HepG2 (cell line): Measurements from ENCODE around the gene APBA1. TPM values are rescaled to one million over a fixed set of nuclear protein-coding genes. Genes with fewer than 3 reads are reported as not detected.
A peak's percentile ranks its signal among the peaks of the same experiment; 100 is the strongest.

ENCODE experiments used
- ATF2 ChIP-seq: sonication (generic); formaldehyde crosslinking; IDR thresholded peaks from 2 replicates; pipeline ENCODE4 v1.4.0; 2020; ENCODE audit warnings: missing genetic modification reagents
- CBX1 ChIP-seq: IDR thresholded peaks from one replicate; pipeline ENCODE4 v1.6.1; 2016; ENCODE audit warnings: antibody characterized with exemption, low read depth
- CEBPB ChIP-seq: IDR thresholded peaks from 2 replicates; pipeline ENCODE4 v1.6.1; 2011; ENCODE audit warnings: low read depth, low read length, improper control_type of control experiment, borderline replicate concordance
- CREBL2 ChIP-seq: sonication (generic); formaldehyde crosslinking; IDR thresholded peaks from 2 replicates; pipeline ENCODE4 v1.8.1; 2023; ENCODE audit warnings: missing genetic modification reagents, mild to moderate bottlenecking, borderline replicate concordance
- KDM5B ChIP-seq: sonication (generic); formaldehyde crosslinking; IDR thresholded peaks from 2 replicates; pipeline ENCODE4 v1.4.0; 2020; ENCODE audit warnings: missing genetic modification reagents, mild to moderate bottlenecking, borderline replicate concordance
- KLF13 ChIP-seq: sonication (generic); formaldehyde crosslinking; IDR thresholded peaks from 2 replicates; pipeline ENCODE4 v1.4.0; 2020; ENCODE audit warnings: mild to moderate bottlenecking, missing genetic modification reagents
- NCOA2 ChIP-seq: sonication (generic); formaldehyde crosslinking; IDR thresholded peaks from 2 replicates; pipeline ENCODE4 v1.8.0; 2022; ENCODE audit warnings: inconsistent platforms
- ONECUT2 ChIP-seq: sonication (generic); formaldehyde crosslinking; IDR thresholded peaks from 2 replicates; pipeline ENCODE4 v1.4.0; 2020; ENCODE audit warnings: missing genetic modification reagents
- PAX8 ChIP-seq: sonication (generic); formaldehyde crosslinking; IDR thresholded peaks from 2 replicates; pipeline ENCODE4 v1.8.0; 2022; ENCODE audit warnings: mild to moderate bottlenecking, missing genetic modification reagents, borderline replicate concordance
- PBX2 ChIP-seq: IDR thresholded peaks from 2 replicates; pipeline ENCODE4 v1.6.1; 2016; ENCODE audit warnings: control low read depth
- PLSCR1 ChIP-seq: sonication (generic); formaldehyde crosslinking; IDR thresholded peaks from 2 replicates; pipeline ENCODE4 v1.5.0; 2020; ENCODE audit warnings: missing genetic modification reagents, mild to moderate bottlenecking, borderline replicate concordance
- PRMT3 ChIP-seq: sonication (generic); formaldehyde crosslinking; IDR thresholded peaks from 2 replicates; pipeline ENCODE4 v1.8.1; 2022; ENCODE audit warnings: low read depth, mild to moderate bottlenecking, moderate library complexity, missing genetic modification reagents, borderline replicate concordance
- REPIN1 ChIP-seq: sonication (generic); formaldehyde crosslinking; IDR thresholded peaks from 2 replicates; pipeline ENCODE4 v1.8.0; 2022; ENCODE audit warnings: missing genetic modification reagents, low read depth, mild to moderate bottlenecking, borderline replicate concordance
- RNF2 ChIP-seq: fragments of 450-650 bp; conservative IDR thresholded peaks from 2 replicates; pipeline ENCODE4 v1.6.1; 2016; ENCODE audit warnings: low read depth
- SALL1 ChIP-seq: sonication (generic); formaldehyde crosslinking; IDR thresholded peaks from 2 replicates; pipeline ENCODE4 v1.8.0; 2022; ENCODE audit warnings: mild to moderate bottlenecking, missing genetic modification reagents
- SRF ChIP-seq: IDR thresholded peaks from 2 replicates; pipeline ENCODE4 v1.6.1; 2011; ENCODE audit warnings: mild to moderate bottlenecking, low read depth, low read length, moderate library complexity
- TAF1 ChIP-seq: sonication (generic); formaldehyde crosslinking; IDR thresholded peaks from 2 replicates; pipeline ENCODE4 v1.4.0; 2020; ENCODE audit warnings: missing genetic modification reagents
- THRA ChIP-seq: sonication (generic); formaldehyde crosslinking; IDR thresholded peaks from 2 replicates; pipeline ENCODE4 v1.4.0; 2020; ENCODE audit warnings: missing genetic modification reagents, borderline replicate concordance
- ZBTB21 ChIP-seq: sonication (generic); formaldehyde crosslinking; IDR thresholded peaks from 2 replicates; pipeline ENCODE4 v1.4.0; 2020; ENCODE audit warnings: missing genetic modification reagents
- ZFP62 ChIP-seq: sonication (generic); formaldehyde crosslinking; IDR thresholded peaks from 2 replicates; pipeline ENCODE4 v1.4.0; 2020; ENCODE audit warnings: missing genetic modification reagents
- ZNF260 ChIP-seq: sonication (generic); formaldehyde crosslinking; IDR thresholded peaks from 2 replicates; pipeline ENCODE4 v1.4.0; 2020; ENCODE audit warnings: missing genetic modification reagents, low read depth, mild to moderate bottlenecking, borderline replicate concordance
- ZNF446 ChIP-seq: sonication (generic); formaldehyde crosslinking; IDR thresholded peaks from 2 replicates; pipeline ENCODE4 v1.5.0; 2020; ENCODE audit warnings: mild to moderate bottlenecking, missing genetic modification reagents
- ZNF597 ChIP-seq: sonication (generic); formaldehyde crosslinking; IDR thresholded peaks from 2 replicates; pipeline ENCODE4 v1.5.0; 2020; ENCODE audit warnings: missing genetic modification reagents
- ZNF7 ChIP-seq: IDR thresholded peaks from 2 replicates; pipeline ENCODE4 v1.6.1; 2016; ENCODE audit warnings: missing biosample characterization, missing genetic modification reagents
- ZNF720 ChIP-seq: sonication (generic); formaldehyde crosslinking; IDR thresholded peaks from 2 replicates; pipeline ENCODE4 v1.4.0; 2020; ENCODE audit warnings: missing genetic modification reagents
- polyA plus RNA-seq, 8 experiments: library from polyadenylated mRNA; depleted of rRNA in 3 of 8; stranded (reverse) in 7 of 8; unstranded in 1 of 8; fragments of >200 nt; fragmentation: Illumina TruSeq in 4 of 8; extraction: Trizol in 4 of 8; gene quantifications; 2 replicates each; pipeline versions ENCODE4 v1.2.1 to v1.2.3, GENCODE V29; 2011 to 2016; ENCODE audit warnings: low read depth in 4 of 8, missing spikeins in 1 of 8, mixed read lengths in 1 of 8; ENCODE audit not compliant: insufficient read depth in 1 of 8
- total RNA-seq, 5 experiments: library from RNA; depleted of rRNA; stranded (reverse); fragments of >200 nt; fragmentation: Illumina TruSeq; extraction: Trizol; gene quantifications; 2 replicates each; pipeline ENCODE4 v1.2.3, GENCODE V29; 2016; ENCODE audit warnings: low read depth in 1 of 5

APBA1 gene
- total and polyA plus RNA-seq, 2 of the 13 experiments (the other 11 are each of a cell fraction or from before 2014, with no cell fraction given), result 0.15 TPM; not detected in 1

GRCh38 chr9:69519470-69520240 lies 152.5 kb downstream of the APBA1 start (continued):
- TF ChIP-seq CBX1, result no peak
- TF ChIP-seq CEBPB, result peak; percentile 86
- peak; percentile 47; the same call in 1 of the 2 replicates for TF ChIP-seq SALL1 (CRISPR knock-in tag)
- no peak for TF ChIP-seq CREBL2 (CRISPR knock-in tag)
- 0 out of 2 replicates have a peak, but pooled peaks have one; percentile 20 for TF ChIP-seq REPIN1 (CRISPR knock-in tag)
- no peak for TF ChIP-seq PAX8
- TF ChIP-seq ZNF7 (CRISPR knock-in tag), result 0 out of 2 replicates have a peak, but pooled peaks have one; percentile 52
- no peak for TF ChIP-seq PBX2 (CRISPR knock-in tag)
- no peak for TF ChIP-seq KDM5B (CRISPR knock-in tag)
- no peak for TF ChIP-seq KLF13 (CRISPR knock-in tag)
- no peak for TF ChIP-seq ATF2
- TF ChIP-seq ZNF597 (CRISPR knock-in tag), result no peak
- TF ChIP-seq RNF2, result no peak
- TF ChIP-seq ZNF720, result no peak
- no peak for TF ChIP-seq ZFP62 (CRISPR knock-in tag)
- no peak for TF ChIP-seq ZBTB21 (CRISPR knock-in tag)
- TF ChIP-seq TAF1 (CRISPR knock-in tag), result no peak
- peak; percentile 82; the same call in 1 of the 2 replicates for TF ChIP-seq THRA
- TF ChIP-seq ZNF260 (CRISPR knock-in tag), result no peak
- TF ChIP-seq ZNF446 (CRISPR knock-in tag), result no peak
- no peak for TF ChIP-seq PRMT3 (CRISPR knock-in tag)
- no peak for TF ChIP-seq PLSCR1 (CRISPR knock-in tag)
- no peak for TF ChIP-seq SRF
- TF ChIP-seq ONECUT2 (CRISPR knock-in tag), result 0 out of 2 replicates have a peak, but pooled peaks have one; percentile 65
- TF ChIP-seq NCOA2 (CRISPR knock-in tag), result peak; percentile 92
